Neuronal stem cell (in vitro differentiated cells): ENCODE results near the gene PCDH10. TPM values are rescaled to one million over a fixed set of nuclear protein-coding genes. Genes with fewer than 3 reads are reported as not detected.

Source experiments
- DNase-seq: peaks from one replicate; pipeline ENCODE4 v3.0.0-alpha.2; 2013; ENCODE audit warnings: low spot score
- H2AFZ ChIP-seq: one replicate; pipeline ENCODE4 v1.6.1; 2013; ENCODE audit warnings: mild to moderate bottlenecking, low read length, inconsistent platforms
- H2AK5ac ChIP-seq: 2 replicates; pipeline ENCODE4 v1.6.1; 2013; ENCODE audit warnings: low read depth, mild to moderate bottlenecking, inconsistent platforms, low read length, moderate library complexity, mixed read lengths
- H2BK120ac ChIP-seq: 2 replicates; pipeline ENCODE4 v1.6.1; 2013; ENCODE audit warnings: low read depth, mild to moderate bottlenecking, inconsistent platforms, low read length, moderate library complexity, mixed read lengths
- H2BK12ac ChIP-seq: one replicate; pipeline ENCODE4 v1.6.1; 2013; ENCODE audit warnings: low read length, inconsistent platforms
- H2BK15ac ChIP-seq: 2 replicates; pipeline ENCODE4 v1.6.1; 2013; ENCODE audit warnings: mild to moderate bottlenecking, low read length, inconsistent platforms, mixed read lengths
- H2BK5ac ChIP-seq: one replicate; pipeline ENCODE4 v1.6.1; 2013; ENCODE audit warnings: inconsistent platforms, mild to moderate bottlenecking, low read length, moderate library complexity
- H3K14ac ChIP-seq: one replicate; pipeline ENCODE4 v1.6.1; 2013; ENCODE audit warnings: low read length, inconsistent platforms
- H3K18ac ChIP-seq: 2 replicates; pipeline ENCODE4 v1.6.1; 2013; ENCODE audit warnings: low read length, inconsistent platforms
- H3K23ac ChIP-seq: 2 replicates; pipeline ENCODE4 v1.6.1; 2013; ENCODE audit warnings: low read depth, mild to moderate bottlenecking, mixed read lengths, low read length, inconsistent platforms; ENCODE audit not compliant: poor library complexity
- H3K27ac ChIP-seq: replicated peaks from 3 replicates; pipeline ENCODE4 v1.5.1; 2013; ENCODE audit warnings: low read length, inconsistent platforms
- H3K27me3 ChIP-seq, 3 experiments: 2 replicates each; pipeline ENCODE4 v1.6.1; 2013; ENCODE audit warnings: low read length in 3 of 3, mild to moderate bottlenecking in 2 of 3, inconsistent platforms in 1 of 3, low read depth in 1 of 3, mixed read lengths in 1 of 3, moderate library complexity in 1 of 3; ENCODE audit not compliant: control insufficient read depth in 3 of 3, insufficient read depth in 3 of 3
- H3K36me3 ChIP-seq, 2 donors: replicated peaks in 1 of 2; 2 replicates each; pipeline ENCODE4 v1.6.1; 2013; ENCODE audit warnings: low read length in 2 of 2; ENCODE audit not compliant: control insufficient read depth in 2 of 2, insufficient read depth in 2 of 2
- H3K4ac ChIP-seq: 2 replicates; pipeline ENCODE4 v1.6.1; 2013; ENCODE audit warnings: inconsistent platforms, mild to moderate bottlenecking, low read length, moderate library complexity
- H3K4me1 ChIP-seq, 2 donors: 1 replicate in 1 of 2; 2 replicates in 1 of 2; pipeline ENCODE4 v1.6.1; 2013; ENCODE audit warnings: low read length in 2 of 2, low read depth in 1 of 2; ENCODE audit not compliant: control insufficient read depth in 2 of 2, insufficient read depth in 1 of 2
- H3K4me2 ChIP-seq: one replicate; pipeline ENCODE4 v1.6.1; 2013; ENCODE audit warnings: mild to moderate bottlenecking, low read length, inconsistent platforms; ENCODE audit not compliant: insufficient read depth, poor library complexity, severe bottlenecking
- H3K4me3 ChIP-seq, 2 donors: 2 replicates each; pipeline ENCODE4 v1.5.1; 2013; ENCODE audit warnings: low read length in 2 of 2, mild to moderate bottlenecking in 2 of 2, inconsistent platforms in 1 of 2, moderate library complexity in 1 of 2
- H3K79me1 ChIP-seq: one replicate; pipeline ENCODE4 v1.6.1; 2013; ENCODE audit warnings: low read depth, mild to moderate bottlenecking, inconsistent platforms, low read length, moderate library complexity
- H3K9ac ChIP-seq: one replicate; pipeline ENCODE4 v1.6.1; 2013; ENCODE audit warnings: mild to moderate bottlenecking, low read depth, low read length, inconsistent platforms; ENCODE audit not compliant: poor library complexity
- H3K9me3 ChIP-seq, 2 donors: replicated peaks in 1 of 2; 2 replicates each; pipeline versions ENCODE3 to v1.6.1; 2013; ENCODE audit warnings: low read length in 2 of 2, mild to moderate bottlenecking in 2 of 2, inconsistent platforms in 1 of 2, low read depth in 1 of 2, mixed read lengths in 1 of 2, moderate library complexity in 1 of 2; ENCODE audit not compliant: control insufficient read depth in 2 of 2, insufficient read depth in 1 of 2
- H4K8ac ChIP-seq: one replicate; pipeline ENCODE4 v1.6.1; 2013; ENCODE audit warnings: low read depth, mild to moderate bottlenecking, inconsistent platforms, low read length, moderate library complexity
- H4K91ac ChIP-seq: one replicate; pipeline ENCODE4 v1.6.1; 2013; ENCODE audit warnings: low read length, low read depth, mild to moderate bottlenecking, inconsistent platforms; ENCODE audit not compliant: poor library complexity
- WGBS, 2 donors: extraction: QIAGEN DNeasy Blood & Tissue Kit; methylation state at CpG; one replicate each; pipeline ENCODE4 v1.1.7; 2013; ENCODE audit warnings: missing lambda C conversion rate in 2 of 2, mixed read lengths in 1 of 2; ENCODE audit not compliant: insufficient read length in 2 of 2, insufficient replicate concordance in 1 of 2; ENCODE audit errors: extremely low coverage in 2 of 2; 5-methylcytosine and 5-hydroxymethylcytosine counted together
- polyA plus RNA-seq, 2 experiments: library from polyadenylated mRNA; stranded (reverse); fragments of 200-250 nt; gene quantifications; one replicate each; pipeline ENCODE4 v1.2.3, GENCODE V29; 2013

PCDH10 gene, protein sequence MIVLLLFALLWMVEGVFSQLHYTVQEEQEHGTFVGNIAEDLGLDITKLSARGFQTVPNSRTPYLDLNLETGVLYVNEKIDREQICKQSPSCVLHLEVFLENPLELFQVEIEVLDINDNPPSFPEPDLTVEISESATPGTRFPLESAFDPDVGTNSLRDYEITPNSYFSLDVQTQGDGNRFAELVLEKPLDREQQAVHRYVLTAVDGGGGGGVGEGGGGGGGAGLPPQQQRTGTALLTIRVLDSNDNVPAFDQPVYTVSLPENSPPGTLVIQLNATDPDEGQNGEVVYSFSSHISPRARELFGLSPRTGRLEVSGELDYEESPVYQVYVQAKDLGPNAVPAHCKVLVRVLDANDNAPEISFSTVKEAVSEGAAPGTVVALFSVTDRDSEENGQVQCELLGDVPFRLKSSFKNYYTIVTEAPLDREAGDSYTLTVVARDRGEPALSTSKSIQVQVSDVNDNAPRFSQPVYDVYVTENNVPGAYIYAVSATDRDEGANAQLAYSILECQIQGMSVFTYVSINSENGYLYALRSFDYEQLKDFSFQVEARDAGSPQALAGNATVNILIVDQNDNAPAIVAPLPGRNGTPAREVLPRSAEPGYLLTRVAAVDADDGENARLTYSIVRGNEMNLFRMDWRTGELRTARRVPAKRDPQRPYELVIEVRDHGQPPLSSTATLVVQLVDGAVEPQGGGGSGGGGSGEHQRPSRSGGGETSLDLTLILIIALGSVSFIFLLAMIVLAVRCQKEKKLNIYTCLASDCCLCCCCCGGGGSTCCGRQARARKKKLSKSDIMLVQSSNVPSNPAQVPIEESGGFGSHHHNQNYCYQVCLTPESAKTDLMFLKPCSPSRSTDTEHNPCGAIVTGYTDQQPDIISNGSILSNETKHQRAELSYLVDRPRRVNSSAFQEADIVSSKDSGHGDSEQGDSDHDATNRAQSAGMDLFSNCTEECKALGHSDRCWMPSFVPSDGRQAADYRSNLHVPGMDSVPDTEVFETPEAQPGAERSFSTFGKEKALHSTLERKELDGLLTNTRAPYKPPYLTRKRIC
- 1.2 TPM for polyA plus RNA-seq (2013, experiment 1 of 2)
- polyA plus RNA-seq (2013, experiment 2 of 2), result 1.1 TPM

DNA sequence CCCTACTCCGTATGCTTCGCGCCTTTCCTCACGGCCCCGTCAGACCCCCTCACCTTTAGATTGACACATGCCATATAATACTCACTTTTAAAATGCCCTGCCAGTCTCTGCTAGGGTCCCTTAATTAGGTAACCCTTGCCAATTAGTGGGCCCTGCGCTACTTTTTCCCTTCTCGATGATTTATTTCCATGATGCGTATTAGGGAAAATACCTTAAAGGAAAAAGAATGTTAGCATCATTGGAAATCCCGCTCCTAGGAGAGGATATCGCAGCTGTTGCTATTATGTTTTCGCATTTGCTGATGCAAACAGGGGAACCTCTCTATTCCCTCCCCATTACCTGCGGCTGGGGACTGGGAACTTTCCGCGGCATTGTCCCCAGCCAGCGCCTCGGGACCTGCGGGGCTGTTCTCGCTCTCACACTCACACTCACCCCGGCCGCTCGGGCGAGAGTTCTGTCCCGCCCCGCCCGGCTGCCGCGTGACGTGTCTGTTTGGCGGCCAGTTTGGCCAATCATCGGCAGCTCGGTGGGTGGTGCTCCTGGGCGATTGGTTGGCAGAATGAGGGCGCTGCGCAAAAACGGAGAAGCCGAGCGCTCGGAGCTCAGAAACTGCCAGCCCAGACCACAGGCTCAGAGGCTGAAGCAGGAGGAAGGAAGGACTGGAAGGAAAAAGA is at the start of gene PCDH10:
Gene PCDH10, plus strand, starts transcription at position 605 of the 674 bp plus-strand sequence. CDS start 847 bp downstream, outside the sequence.
- Histone ChIP-seq H2BK5ac (no peak within 1 kb of the TSS), H3K4me3 (peak within 1 kb of the TSS; percentile 54 to 84), H3K79me1 (no peaks in the 10 kb centered on the region), H2BK120ac (no peak within 1 kb of the TSS), H3K4me1 (peaks cover 0 to 9% of the 10 kb centered on the region in 2 donors), H2BK12ac (no peak within 1 kb of the TSS), H4K8ac (no peak within 1 kb of the TSS), H2AK5ac (no peak within 1 kb of the TSS), H3K23ac (no peak within 1 kb of the TSS), H3K27ac (no peak within 1 kb of the TSS), H3K14ac (no peak within 1 kb of the TSS), H2AFZ (peak within 1 kb of the TSS; percentile 94), H3K4me2 (peak within 1 kb of the TSS; percentile 90), H3K9me3 (peaks cover 0 to 8% of the 10 kb centered on the region in 2 donors), H4K91ac (no peak within 1 kb of the TSS), H3K36me3 (no peaks in the 10 kb centered on the region), H3K18ac (peak within 1 kb of the TSS; percentile 69), H2BK15ac (peak within 1 kb of the TSS; percentile 5), H3K9ac (peak within 1 kb of the TSS; percentile 68), H3K4ac (no peak within 1 kb of the TSS), H3K27me3 (peaks cover 0 to 55% (median 9%) of the 10 kb centered on the region in 3 experiments)
- WGBS, 2 donors, result no CpG with 5 or more reads among the region's 38 CpGs
- peak; percentile 91 for DNase-seq

DNA sequence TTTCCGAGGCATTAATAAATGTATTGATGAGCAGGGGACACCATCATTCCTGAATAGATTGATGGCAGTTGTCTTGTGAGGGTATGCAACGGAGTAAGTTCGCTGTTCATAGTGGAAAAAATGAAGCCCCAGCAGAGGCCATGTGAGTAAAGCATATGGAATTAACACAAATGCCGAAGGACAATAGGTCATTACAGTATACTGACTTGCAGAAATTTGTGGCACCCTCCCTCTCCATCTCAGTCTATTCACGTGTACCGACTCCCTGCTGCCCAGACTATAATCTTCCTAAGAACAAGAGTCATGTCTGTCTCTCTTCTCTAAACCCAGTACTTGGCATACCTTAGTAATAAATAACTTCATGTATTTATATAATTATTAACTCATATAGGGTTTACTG is 47.1 kb upstream of the PCDH10 start:
- Histone ChIP-seq H3K4ac (no peak overlapping the region), H2AFZ (no peak overlapping the region), H3K9me3 (peaks cover 2 to 11% of the 10 kb centered on the region in 2 donors), H3K27ac (no peak overlapping the region), H3K36me3 (no peaks in the 10 kb centered on the region), H2BK12ac (no peak overlapping the region), H3K14ac (no peak overlapping the region), H4K8ac (no peak overlapping the region), H3K4me2 (no peak overlapping the region), H3K18ac (no peak overlapping the region), H4K91ac (no peak overlapping the region), H2BK120ac (no peak overlapping the region), H3K79me1 (no peaks in the 10 kb centered on the region), H2BK15ac (no peak overlapping the region), H3K27me3 (no peaks in the 10 kb centered on the region), H3K23ac (no peak overlapping the region), H3K4me1 (no peaks in the 10 kb centered on the region), H3K4me3 (no peak overlapping the region), H2AK5ac (no peak overlapping the region), H3K9ac (no peak overlapping the region), H2BK5ac (no peak overlapping the region)
- DNase-seq, result no peak
- no CpG with 5 or more reads among the region's 6 CpGs for WGBS, 2 donors

GRCh38 chr4:133102612-133103409 is 46.3 kb upstream of the PCDH10 start:
- H3K79me1 ChIP-seq, result no peaks in the 10 kb centered on the region
- H3K9me3 ChIP-seq, result peaks cover 2 to 11% of the 10 kb centered on the region in 2 donors
- H3K36me3 ChIP-seq, result no peaks in the 10 kb centered on the region
- no peak overlapping the region for H3K4me3 ChIP-seq
- no peak overlapping the region for H2AK5ac ChIP-seq
- no peak overlapping the region for H2AFZ ChIP-seq
- H4K8ac ChIP-seq, result no peak overlapping the region
- H3K9ac ChIP-seq, result no peak overlapping the region
- H3K4me2 ChIP-seq, result no peak overlapping the region
- no peaks in the 10 kb centered on the region for H3K27me3 ChIP-seq
- no peak overlapping the region for H2BK5ac ChIP-seq
- no peak overlapping the region for H2BK15ac ChIP-seq
- H3K14ac ChIP-seq, result no peak overlapping the region
- H3K4me1 ChIP-seq, result no peaks in the 10 kb centered on the region
- no peak for DNase-seq
- H2BK120ac ChIP-seq, result no peak overlapping the region
- no CpG with 5 or more reads among the region's 4 CpGs for WGBS, 2 donors
- H3K18ac ChIP-seq, result no peak overlapping the region
- H3K27ac ChIP-seq, result no peak overlapping the region
- no peak overlapping the region for H4K91ac ChIP-seq
- H3K23ac ChIP-seq, result no peak overlapping the region
- H2BK12ac ChIP-seq, result no peak overlapping the region
- no peak overlapping the region for H3K4ac ChIP-seq
